Glomerular visceral epithelial cell (primary cell): Measurements from ENCODE around the gene LCN10.
A peak's percentile ranks its signal among the peaks of the same experiment; 100 is the strongest.

Experiments
- DNase-seq: peaks from one replicate; pipeline ENCODE4 v3.0.0-alpha.2; 2016; ENCODE audit errors: extremely low spot score

Gene LCN10

DNA sequence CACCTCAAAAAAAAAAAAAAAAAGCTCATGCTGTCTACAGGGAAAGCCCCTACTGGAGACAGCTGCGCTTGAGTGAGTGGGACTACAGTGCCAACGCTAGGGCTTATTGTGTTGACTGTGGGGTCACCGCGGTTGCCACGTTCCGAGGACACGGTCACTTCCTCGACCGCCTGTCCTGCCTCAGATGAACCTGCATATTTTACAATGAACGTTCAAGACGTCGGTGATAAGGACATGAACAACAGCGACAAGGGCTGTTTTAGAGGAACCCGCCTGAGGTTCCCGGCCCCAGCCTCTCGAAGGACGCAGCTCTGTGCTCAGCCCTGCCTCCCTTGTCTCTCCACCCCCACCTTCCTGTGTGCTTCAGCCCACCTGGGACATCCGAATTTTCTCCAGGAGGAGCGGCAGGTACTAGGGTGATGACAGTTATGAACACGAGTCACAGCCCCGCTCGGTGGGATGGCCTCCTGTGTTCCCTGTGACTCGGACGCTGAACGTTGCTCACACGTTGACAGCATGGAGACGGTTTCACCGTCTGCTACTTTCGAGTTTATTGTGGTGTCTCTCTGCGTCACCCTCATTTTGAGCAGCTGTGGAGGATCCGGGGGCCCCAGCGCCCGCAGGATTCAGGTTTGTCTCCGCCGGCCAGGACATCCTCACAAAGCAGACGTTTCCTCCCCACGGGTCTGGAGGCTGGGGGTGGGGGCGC is 41.6 kb downstream of the LCN10 start:
- DNase-seq, result peak; percentile 25

DNA sequence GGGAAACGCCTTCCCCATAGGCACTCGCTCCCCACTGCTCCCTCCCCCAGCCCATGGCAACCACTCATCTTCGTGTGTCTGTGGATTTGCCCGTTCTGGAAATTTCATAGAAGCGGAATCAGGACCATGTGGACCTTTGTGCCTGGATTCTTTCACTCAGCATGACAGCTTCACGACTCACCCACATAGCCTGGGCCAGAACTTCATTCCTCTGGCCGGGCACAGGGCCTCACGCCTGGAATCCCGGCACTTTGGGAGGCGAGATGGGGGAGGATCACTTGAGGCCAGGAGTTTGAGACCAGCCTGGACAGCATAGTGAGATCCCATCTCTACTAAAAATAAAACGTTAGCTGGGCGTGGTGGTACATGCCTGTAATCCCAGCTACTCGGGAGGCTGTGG is 42.4 kb downstream of the LCN10 start:
- DNase-seq, result no peak

DNA sequence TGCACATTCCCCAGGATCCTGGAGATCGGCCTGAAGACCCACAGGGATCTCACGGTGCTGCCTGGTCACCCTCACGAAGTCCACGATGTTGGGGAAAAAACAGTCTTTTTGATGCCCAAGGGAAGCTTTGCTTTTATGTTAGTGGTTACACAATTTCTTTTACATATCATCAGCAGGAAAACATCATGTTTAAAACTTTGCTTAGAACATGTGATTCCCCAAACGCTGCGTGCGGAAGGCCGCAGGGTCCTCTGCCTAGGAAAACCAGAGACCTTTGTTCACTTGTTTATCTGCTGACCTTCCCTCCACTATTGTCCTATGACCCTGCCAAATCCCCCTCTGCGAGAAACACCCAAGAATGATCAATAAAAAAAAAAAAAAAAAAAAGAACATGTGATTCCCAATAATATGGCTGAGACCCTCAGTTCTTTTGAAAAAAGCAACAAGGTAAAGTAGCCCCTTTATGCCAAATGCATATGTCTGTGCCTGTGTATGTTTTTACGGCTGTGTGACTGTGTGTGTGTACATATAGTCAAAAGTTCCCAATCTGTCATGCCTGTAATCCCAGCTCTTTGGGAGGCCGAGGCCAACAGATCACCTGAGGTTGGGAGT is 44.0 kb downstream of the LCN10 start:
- DNase-seq, result no peak

DNA sequence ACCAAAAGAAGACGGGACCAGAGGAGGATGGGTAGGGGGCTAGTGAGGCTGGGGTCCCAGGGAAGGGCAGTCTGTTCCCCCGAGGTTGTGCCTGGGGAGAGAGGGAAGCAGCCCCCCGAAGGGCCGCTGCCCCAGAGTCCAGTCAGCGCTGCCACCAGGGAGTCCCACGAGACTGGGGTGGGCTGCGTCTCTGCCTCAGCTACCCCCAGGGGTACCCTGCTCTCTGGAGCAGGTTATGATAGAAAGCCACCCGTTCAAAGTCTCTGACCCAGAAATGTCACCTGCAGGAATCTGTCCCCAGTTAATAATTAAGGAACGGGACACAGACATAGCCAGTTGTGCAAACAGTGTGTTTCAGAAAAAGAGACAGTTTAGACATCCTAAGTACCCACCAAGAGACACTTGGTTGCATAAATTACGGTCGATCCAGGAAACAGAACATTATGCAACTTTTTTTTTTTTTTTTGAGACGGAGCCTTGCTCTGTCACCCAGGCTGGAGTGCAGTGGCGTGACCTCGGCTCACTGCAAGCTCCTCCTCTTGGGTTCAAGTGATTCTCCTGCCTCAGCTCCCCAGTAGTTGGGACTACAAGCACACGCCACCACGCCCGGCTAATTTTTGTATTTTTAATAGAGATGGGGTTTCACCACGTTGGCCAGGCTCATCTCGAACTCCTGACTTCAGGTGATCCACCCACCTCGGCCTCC is 44.8 kb downstream of the LCN10 start:
- DNase-seq, result no peak

DNA sequence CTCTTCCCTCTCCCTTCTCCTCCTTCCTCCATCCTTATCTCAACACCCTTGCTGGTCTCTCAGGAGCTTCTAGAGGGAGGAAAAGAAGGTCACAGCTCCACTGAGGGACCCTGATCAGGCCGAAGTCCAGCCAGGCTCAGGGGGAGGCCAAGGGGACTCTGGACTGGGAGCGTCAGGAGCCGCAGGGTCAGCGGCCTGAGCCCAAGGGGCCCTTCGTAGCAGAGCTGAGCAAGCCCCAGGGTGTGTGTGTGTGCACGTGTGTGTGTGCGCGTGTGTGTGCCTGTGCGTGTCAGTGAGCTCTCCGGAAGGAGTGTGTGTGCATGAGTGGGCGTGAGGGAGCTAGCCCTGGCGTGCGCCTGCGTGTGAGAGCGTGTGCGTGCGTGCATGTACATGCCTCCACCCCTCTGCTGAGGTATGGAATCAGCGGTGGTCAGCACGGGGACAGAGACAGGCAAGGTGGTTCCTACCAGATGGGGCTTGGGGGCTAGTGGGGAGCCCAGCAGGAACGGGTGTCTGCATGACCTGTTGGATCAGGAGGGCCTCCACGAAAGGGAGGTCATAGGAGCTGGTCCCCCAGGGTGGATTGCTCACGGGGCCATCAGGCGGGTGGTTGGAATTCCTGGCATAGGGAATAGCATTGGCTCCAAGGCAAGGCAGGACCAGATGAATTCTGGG is 45.5 kb downstream of the LCN10 start:
- no peak for DNase-seq

DNA sequence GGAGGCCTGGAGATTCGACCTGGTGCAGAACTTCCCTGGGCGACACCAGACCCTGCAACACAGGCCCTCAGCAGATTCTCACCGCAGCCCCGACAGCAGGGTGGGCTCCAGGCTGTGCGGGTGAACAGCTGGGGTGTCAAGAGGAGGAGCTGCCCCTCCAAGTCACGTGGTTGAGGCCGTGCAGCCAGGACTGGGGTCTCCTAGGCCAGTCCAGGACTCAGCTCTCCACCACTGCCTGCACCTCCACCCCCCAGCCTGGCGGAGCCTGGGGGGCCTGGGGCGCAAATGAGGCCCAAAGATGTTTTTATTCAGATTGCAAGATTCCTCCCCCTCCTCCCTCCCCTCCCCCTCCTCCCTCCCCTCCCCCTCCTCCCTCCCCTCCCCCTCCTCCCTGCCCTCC is 46.2 kb downstream of the LCN10 start:
- no peak for DNase-seq

DNA sequence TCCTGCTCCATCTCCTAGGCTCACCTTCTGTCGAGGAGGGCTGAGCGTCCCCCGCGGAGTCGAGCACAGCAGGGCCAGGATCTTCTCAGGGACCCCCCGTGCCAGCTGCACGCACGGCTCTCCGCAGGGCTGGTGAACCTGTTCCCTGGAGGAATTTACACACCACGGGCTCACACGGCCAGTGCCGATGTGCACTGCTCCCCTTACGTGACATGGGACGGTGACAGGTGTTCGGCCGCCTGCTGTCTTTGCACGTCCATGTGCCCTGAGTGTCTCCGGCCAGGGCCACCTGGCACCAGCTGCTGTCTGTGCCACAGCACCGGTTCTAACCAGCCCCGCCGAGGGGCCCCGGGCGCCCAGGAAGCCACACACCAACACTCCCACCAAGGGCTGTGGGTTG is 46.8 kb downstream of the LCN10 start:
- no peak for DNase-seq

DNA sequence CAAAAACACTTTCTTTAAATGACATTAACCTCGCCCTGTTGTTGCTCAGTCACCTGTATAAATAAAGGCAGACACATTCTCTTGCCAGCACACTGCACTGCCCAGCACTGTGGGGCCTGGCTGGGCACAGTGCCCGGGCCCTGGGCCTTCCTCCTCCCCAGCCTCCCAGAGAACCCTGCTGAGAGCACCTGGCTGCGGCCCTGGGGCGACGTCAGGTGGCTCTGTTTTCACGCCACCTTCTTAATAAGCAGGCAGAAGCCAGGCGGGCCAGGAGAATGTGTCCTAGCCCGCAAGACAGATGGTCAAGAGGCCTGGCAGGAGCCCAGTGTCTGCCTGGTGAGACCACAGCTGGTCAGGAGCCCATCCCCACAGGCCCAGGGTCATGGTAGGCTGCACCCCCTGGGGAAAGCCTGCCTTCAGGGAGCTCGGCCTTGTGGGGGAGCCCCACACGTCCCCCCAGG is 47.3 kb downstream of the LCN10 start:
- peak; percentile 79 for DNase-seq

DNA sequence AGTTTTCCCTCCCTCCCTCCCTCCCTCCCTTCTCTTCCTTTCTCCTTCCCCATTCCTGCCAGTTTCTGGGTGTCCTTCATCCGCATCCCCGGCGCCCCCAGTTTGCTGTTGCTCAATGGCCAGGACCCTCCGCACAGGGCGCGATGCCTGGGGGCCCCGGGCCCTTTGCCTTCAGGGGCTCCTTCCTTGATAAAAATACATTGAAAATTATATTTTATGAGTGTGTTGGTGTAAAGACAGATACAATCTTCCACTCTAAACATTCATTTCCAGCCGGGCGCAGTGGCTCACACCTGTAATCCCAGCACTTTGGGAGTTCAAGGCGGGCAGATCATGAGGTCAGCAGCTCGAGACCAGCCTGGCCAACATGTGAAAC is 47.9 kb downstream of the LCN10 start:
- no peak for DNase-seq

DNA sequence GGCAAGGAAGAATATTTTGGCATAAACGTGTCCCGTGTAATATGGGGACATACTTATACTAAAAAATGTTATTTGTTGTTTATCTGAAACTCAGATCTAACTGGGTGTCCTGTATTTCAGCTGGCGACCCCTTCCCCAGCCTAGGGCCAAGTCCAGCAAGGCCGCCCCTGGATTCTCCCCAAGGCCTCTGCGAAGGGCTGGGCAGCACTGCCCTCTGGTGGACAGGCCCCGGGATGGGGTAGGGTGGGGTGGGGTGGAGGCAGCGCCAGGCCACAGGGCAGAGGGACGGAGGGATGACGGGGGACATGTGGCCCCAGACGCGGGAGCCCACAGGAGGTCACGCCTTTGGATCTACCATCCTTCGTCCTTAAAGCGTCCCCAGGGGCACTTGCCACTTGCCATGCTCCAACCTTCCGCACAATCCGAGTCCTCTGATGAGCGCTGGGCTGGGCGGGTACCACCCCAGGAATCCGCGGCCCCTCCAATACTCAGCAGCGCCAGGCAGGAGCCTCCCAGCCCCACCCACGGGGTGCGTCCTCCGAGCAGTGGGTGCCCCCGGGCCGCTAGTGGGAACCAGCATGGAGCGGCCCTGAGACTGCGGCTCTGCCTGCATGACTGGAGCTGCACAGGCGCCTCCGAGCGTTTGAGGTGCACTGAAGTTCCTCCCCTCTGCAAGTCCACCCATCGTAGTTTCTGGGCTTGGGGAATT is 48.4 kb downstream of the LCN10 start:
- DNase-seq, result peak; percentile 40

DNA sequence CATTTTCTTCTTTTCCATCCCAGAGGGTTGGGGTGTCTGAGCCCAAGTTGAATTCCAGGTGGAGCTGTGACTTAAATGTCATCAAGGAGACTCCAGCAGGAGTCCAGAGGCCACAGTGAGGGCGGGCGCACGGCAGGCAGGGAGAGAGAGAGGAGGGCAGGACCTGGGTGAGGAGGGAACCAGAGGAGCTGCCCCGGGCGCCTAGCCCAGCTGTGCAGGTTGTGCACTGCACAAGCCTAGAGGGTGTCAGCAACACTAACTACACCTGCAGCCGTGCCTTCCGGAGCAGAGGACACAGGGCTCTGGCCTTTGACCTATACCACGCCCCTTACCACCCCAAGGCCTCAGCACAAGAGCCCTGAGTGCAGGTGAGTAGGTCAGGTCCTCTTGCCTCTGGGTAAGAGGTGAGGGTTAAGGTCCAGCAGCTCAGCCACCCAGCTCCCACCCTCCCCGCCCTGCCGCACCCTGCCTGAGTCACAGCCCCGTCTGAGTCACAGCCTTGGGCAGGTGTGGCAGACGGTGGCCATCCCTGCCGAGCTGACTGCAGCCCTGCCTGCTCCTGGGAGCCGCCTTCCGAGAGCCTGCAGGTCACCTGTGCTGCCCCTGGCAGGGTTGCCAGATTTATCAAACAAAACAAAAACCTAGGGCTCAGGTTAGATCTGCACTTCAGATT is 49.1 kb downstream of the LCN10 start:
- peak; percentile 75 for DNase-seq

DNA sequence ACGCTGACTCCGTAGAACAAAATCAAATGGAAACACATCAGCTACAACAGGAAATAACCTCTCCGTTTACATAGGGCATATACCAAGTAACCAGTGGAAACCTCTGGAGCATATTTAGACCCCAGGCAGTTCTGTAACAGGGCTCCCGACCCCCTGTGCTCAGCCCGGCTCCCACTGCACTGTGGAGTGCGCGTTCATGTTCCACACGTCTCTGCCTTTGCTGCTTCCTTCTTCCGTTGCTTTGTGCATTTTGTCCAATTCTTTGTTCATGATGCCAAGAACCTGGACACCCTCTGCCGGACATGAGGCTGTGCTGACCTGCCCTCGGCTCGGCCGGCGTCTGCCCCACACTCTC is 49.6 kb downstream of the LCN10 start:
- no peak for DNase-seq

DNA sequence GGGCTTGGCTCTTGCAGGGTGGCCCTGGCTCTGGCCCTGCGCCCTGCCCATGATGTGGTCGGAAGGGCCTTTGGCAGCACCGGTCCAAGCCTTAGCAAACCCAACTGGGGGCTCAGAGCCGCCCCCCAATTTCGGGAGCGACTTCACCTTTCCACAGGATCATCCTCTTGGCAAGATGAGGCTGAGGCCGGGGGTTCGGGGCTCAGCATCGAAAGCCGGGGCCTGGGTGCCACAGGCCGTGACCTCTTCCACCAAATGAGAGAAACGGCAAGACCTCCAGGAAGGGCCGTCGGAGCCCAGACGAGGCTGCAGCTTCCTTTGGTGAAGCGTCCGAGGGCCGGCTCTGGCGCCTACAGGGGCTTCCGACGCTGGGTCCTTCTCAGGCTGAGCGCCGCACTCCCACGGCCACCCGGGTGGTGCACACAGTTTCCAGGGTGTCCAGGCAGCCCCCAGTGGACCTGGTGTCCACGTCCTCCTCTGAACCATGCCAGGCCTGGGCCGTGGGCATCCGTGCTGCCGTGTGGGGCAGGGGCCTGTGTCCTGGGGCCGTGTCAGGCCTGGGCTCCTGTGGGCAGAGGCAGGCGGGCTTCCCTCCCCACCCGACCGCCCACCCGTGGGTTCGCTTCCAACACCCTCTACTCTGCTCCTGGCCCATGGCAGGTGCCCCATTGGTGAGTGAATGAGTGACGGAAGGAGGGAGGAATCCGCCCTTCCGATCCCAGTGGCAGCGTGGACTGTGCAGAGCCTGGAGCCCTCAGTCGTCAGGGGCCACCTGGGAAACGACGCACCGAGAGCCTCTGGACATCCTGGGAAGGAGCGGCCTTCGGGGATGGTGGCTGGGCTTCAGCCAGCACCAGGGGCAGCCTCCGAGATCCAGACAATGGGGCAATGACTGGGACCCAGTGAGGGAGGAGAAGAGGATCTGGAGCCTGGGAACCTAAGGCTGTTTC is 50.3 kb downstream of the LCN10 start:
- DNase-seq, result no peak

DNA sequence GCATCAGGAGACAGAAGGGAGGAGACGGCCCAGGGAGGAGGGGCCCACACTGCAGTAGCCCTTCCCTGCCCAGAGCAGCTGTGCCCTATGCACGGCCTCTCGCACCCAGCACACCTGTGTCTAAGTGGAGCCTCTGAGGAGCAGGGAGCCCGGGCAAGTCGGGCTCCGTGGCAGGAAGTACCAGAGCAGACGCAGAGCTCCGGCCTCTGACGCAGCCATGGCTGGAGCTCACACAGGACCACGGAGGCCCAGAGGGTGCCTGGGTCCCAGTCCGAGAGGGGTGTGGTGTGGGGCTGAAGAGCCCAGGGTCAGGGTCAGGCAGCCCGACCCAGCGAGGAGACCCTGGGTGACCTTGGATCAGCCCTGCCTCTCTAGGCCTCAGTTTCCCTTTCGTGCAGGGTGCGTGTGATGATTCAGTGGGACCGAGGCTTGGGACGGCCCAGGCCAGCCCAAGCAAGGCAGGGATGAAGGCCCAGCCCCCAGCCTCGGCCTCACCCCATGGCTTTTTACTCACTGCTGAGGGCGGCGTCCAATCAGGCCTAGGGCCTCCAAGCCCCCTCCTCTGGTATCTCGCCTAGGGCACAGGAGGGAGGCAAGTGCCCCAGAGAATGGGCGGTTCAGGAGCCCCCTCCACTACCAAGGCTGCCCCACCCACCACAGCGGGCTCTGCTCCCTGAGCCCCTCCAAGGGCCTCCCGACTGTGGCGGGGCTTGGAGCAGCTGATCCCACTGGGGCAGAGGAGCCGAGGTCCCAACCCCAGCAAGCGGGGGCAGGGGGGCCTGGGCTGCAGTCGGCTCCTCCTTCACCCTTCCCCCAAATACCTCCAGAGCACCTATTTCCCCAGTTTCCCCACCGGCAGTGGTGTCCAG is 51.2 kb downstream of the LCN10 start:
- DNase-seq, result no peak

DNA sequence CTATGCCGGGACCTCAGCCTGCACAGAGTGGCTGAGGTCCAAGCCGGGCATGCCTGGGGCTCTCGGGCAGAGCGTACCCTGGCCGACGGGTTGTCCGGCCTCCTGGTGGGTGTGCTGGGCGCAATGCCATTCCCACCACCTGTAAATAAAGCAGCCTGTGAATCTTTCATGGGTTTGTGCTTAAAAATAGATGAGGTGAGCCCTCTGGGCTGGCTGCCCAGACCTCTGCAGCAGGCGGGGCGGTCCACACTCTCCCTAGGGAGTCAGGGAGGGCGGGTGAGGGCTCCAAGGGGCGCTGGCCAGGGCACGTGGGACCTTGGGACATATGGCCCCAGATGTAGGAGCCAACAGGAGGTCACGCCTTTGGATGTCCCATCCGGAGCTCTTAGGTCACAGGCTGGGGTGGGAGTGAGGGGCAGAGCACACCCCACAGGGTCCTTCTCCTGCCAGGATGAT is 51.9 kb downstream of the LCN10 start:
- no peak for DNase-seq

DNA sequence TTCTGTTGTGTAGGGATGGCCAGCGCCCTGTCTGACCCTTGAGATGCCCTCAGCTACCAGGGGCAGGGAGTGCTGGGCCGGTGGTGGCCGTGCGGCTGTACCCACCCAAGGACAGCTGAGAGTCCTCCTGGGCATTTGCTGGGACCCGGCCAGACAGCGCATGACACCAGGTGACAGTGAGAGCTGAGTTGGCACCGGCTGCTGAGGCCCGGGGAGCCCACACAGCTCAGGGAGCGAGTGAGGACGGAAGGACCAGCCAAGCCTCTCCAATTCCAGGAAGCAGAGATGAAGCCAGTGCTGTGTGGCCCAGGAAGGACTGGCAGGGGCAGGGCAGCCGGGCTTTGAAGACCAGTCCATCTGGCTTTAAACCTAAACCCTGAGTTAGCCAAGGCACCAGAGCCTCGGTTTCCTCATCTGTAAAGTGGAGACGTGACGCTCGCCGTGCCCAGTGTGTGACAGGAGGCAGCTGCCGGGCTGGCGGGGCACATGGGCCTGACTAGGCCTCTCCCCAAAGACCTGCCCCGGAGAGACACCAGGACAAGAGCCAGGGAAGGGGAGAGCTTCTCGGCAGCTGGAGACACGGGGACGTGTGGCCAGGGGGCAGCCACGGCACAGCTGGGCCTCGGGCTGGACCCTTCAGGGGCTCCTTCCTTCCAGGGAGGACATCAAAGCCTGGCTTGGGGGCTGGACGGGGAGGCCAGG is 52.5 kb downstream of the LCN10 start:
- no peak for DNase-seq

DNA sequence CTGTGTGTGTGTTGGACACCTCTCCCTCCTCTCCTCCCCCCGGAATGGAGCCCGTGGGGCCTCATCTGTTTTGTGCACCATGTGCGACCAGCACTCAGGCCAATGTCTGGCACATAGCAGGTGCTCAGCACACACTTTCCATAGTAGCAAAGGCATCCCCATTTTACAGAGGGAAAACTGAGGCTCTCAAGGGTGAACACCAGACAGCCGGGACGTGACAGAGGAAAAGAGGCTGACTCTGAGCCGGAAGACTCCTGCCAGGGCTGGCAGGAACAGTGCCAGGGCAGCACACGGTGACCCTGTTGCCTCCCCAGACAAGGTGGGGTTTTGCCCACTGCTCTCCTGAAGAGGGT is 53.7 kb downstream of the LCN10 start:
- no peak for DNase-seq

DNA sequence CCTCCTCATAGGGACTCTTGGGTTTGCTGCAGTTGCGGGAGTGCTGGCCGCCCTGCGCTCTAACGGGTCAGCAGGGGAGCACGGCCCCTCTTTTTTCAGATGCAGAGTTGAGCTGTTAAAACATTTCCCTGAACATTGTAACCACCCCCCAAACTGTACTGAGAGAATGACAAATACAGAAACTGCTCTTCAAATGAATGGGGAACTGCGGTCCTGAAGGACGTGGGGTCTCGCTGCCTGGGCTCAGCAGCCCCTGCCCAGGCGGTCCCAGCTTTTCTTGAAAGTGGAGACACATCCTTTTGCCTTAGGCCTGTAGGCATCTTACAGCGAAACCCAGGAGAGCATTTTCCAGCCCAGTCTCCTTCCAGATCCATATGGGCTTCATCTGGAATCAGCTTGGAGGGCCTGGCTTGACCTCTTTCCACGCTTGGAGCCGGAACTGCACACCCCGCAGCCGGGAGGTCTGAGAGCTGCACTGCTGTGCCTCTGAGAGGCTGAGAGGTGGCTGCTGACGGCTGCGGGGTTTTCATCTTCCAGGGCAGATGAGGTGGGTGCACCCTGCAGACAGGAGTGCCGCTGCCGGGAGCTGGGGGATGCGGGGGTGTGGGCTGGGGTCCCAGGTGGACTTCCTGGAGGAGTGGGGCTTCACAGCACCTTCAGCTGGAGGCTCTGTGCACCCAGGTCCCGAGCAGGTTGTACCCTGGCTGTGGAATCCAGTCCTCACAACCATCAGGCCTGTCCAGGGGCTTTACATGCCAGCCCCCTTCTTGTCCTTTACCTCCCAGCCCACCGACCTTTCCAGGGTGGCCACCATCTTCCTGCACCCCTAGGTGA is 54.2 kb downstream of the LCN10 start:
- no peak for DNase-seq
